ENCODE measurements around the gene PPARG.

PPARG gene

GRCh38 chr3:12371525-12372140, 82.8 kb downstream of the PPARG start:
- no peak overlapping the region for H3K4me3 ChIP-seq (ENCODE audit: low read depth, low read length)
- TF ChIP-seq MYC (IDR thresholded peaks at IDR 0.05; ENCODE audit: low read depth, low read length): no peak
- TF ChIP-seq MAX (IDR thresholded peaks at IDR 0.05; ENCODE audit: low read depth, low read length): no peak
- no peak for DNase-seq (ENCODE audit: low read depth)

- H3K4me3 ChIP-seq (ENCODE audit: low read depth, low read length): no peak overlapping the region
- no peak for DNase-seq (ENCODE audit: low read depth)
- TF ChIP-seq POLR2A (IDR thresholded peaks at IDR 0.05; ENCODE audit: extremely low read depth, insufficient read length) (no peak), MYC (IDR thresholded peaks at IDR 0.05; ENCODE audit: low read depth, low read length) (no peak), MAX (IDR thresholded peaks at IDR 0.05; ENCODE audit: low read depth, low read length) (no peak), CTCF (IDR thresholded peaks at IDR 0.05; ENCODE audit: low read depth, low read length) (no peak)
Observed at GRCh38 chr3:12372741-12373280, 83.9 kb downstream of the PPARG start.

GRCh38 chr3:12375572-12375971, 86.7 kb downstream of the PPARG start:
- TF ChIP-seq CTCF (IDR thresholded peaks at IDR 0.05; ENCODE audit: low read depth, low read length) (no peak), MYC (IDR thresholded peaks at IDR 0.05; ENCODE audit: low read depth, low read length) (no peak), POLR2A (IDR thresholded peaks at IDR 0.05; ENCODE audit: extremely low read depth, insufficient read length) (no peak), MAX (IDR thresholded peaks at IDR 0.05; ENCODE audit: low read depth, low read length) (no peak)
- no peak overlapping the region for H3K4me3 ChIP-seq (ENCODE audit: low read depth, low read length)
- no peak for DNase-seq (ENCODE audit: low read depth)

GRCh38 chr3:12379640-12380429, 91.0 kb downstream of the PPARG start:
- TF ChIP-seq MYC (IDR thresholded peaks at IDR 0.05; ENCODE audit: low read depth, low read length) (no peak), POLR2A (IDR thresholded peaks at IDR 0.05; ENCODE audit: extremely low read depth, insufficient read length) (no peak), MAX (IDR thresholded peaks at IDR 0.05; ENCODE audit: low read depth, low read length) (no peak), CTCF (IDR thresholded peaks at IDR 0.05; ENCODE audit: low read depth, low read length) (no peak)
- DNase-seq (ENCODE audit: low read depth): no peak
- H3K4me3 ChIP-seq (ENCODE audit: low read depth, low read length): no peak overlapping the region

GRCh38 chr3:12380461-12380860, 91.6 kb downstream of the PPARG start:
- TF ChIP-seq MAX (IDR thresholded peaks at IDR 0.05; ENCODE audit: low read depth, low read length): no peak
- TF ChIP-seq MYC (IDR thresholded peaks at IDR 0.05; ENCODE audit: low read depth, low read length): no peak
- TF ChIP-seq CTCF (IDR thresholded peaks at IDR 0.05; ENCODE audit: low read depth, low read length): no peak
- TF ChIP-seq POLR2A (IDR thresholded peaks at IDR 0.05; ENCODE audit: extremely low read depth, insufficient read length): no peak
- H3K4me3 ChIP-seq (ENCODE audit: low read depth, low read length): no peak overlapping the region

GRCh38 chr3:12381199-12381598, 92.3 kb downstream of the PPARG start:
- TF ChIP-seq POLR2A (IDR thresholded peaks at IDR 0.05; ENCODE audit: extremely low read depth, insufficient read length): no peak
- TF ChIP-seq MAX (IDR thresholded peaks at IDR 0.05; ENCODE audit: low read depth, low read length): no peak
- no peak for TF ChIP-seq CTCF (IDR thresholded peaks at IDR 0.05; ENCODE audit: low read depth, low read length)
- TF ChIP-seq MYC (IDR thresholded peaks at IDR 0.05; ENCODE audit: low read depth, low read length): no peak
- DNase-seq (ENCODE audit: low read depth): no peak
- H3K4me3 ChIP-seq (ENCODE audit: low read depth, low read length): no peak overlapping the region

More at GRCh38 chr3:12380461-12380860, 91.6 kb downstream of the PPARG start:
- DNase-seq (ENCODE audit: low read depth): no peak
